ENCODE results near the gene SHF.

SHF gene

GRCh38 chr15:45157974-45158373 lies 29.8 kb downstream of the SHF start:
- Histone ChIP-seq H4K20me1 (ENCODE audit: control insufficient read depth, insufficient read depth, low read depth, low read length) (no peaks in the 10 kb centered on the region), H3K9me2 (replicated peaks; ENCODE audit: control insufficient read depth, low read length) (no peaks in the 10 kb centered on the region), H3K4me2 (ENCODE audit: low read length) (no peak overlapping the region), H3K27ac (ENCODE audit: low read depth, low read length) (no peak overlapping the region), H3F3A (ENCODE audit: control insufficient read depth, insufficient read depth) (no peaks in the 10 kb centered on the region), H3K79me2 (ENCODE audit: control insufficient read depth, low read length) (no peaks in the 10 kb centered on the region; the same call in 1 of the 2 replicates), H3K4me3 (ENCODE audit: low read length) (no peak overlapping the region), H3K9me3 (ENCODE audit: control insufficient read depth, insufficient read depth, low read length) (no peaks in the 10 kb centered on the region), H3K36me3 (ENCODE audit: control insufficient read depth, low read length) (no peaks in the 10 kb centered on the region), H3K27me3 (ENCODE audit: control insufficient read depth, low read length) (no peaks in the 10 kb centered on the region), H3K4me1 (ENCODE audit: control insufficient read depth, low read length) (no peaks in the 10 kb centered on the region)
- TF ChIP-seq EZH2phosphoT487 (IDR thresholded peaks at IDR 0.05; ENCODE audit: borderline replicate concordance, low read length) (no peak), CTCF (IDR thresholded peaks at IDR 0.05; ENCODE audit: low read depth, low read length, poor library complexity, severe bottlenecking) (no peak)

DNA sequence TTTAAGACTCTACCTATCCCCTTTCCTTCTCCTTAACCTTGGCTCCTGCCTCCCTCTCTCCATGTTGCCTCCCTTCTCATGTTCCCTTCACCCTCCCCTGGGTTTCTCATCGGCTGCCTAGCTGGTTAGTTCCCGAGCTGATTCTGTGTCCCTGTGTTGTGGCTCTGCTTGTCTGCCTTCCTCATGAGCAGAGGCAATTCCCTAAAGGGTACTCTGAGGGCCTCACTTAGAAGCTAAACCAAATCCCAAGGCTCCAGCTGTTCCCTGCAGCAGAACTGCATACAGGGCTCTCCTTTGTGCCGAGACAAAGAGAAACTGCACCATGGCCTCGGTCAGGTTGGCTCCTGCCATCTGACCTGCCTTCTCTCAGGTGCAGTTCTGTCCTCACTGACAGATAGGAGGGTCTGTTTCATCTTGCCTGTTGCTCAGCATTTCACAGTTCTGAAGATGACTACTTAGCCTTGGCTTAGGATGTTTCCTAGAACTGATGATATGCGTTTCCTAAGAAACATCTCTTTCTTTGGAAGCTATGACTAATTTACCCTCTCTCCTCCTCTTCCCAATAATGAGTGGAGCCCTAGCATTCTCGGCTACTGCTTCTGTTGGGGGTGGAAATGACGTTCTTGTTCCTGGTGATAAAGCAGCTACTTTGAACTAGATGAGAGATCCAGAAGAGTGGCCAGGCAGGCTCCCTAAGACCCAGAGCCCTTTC lies 30.9 kb downstream of the SHF start:
- Histone ChIP-seq H3K36me3 (ENCODE audit: control insufficient read depth, low read length) (no peaks in the 10 kb centered on the region), H4K20me1 (ENCODE audit: control insufficient read depth, insufficient read depth, low read depth, low read length) (no peaks in the 10 kb centered on the region), H3K79me2 (ENCODE audit: control insufficient read depth, low read length) (no peaks in the 10 kb centered on the region), H3K27ac (ENCODE audit: low read depth, low read length) (no peak overlapping the region), H3K4me3 (ENCODE audit: low read length) (no peak overlapping the region), H3F3A (ENCODE audit: control insufficient read depth, insufficient read depth) (no peaks in the 10 kb centered on the region), H3K4me2 (ENCODE audit: low read length) (no peak overlapping the region), H3K9me2 (replicated peaks; ENCODE audit: control insufficient read depth, low read length) (no peaks in the 10 kb centered on the region), H3K4me1 (ENCODE audit: control insufficient read depth, low read length) (no peaks in the 10 kb centered on the region), H3K9me3 (ENCODE audit: control insufficient read depth, insufficient read depth, low read length) (no peaks in the 10 kb centered on the region), H3K27me3 (ENCODE audit: control insufficient read depth, low read length) (no peaks in the 10 kb centered on the region)
- TF ChIP-seq CTCF (IDR thresholded peaks at IDR 0.05; ENCODE audit: low read depth, low read length, poor library complexity, severe bottlenecking) (no peak), EZH2phosphoT487 (IDR thresholded peaks at IDR 0.05; ENCODE audit: borderline replicate concordance, low read length) (no peak)

DNA sequence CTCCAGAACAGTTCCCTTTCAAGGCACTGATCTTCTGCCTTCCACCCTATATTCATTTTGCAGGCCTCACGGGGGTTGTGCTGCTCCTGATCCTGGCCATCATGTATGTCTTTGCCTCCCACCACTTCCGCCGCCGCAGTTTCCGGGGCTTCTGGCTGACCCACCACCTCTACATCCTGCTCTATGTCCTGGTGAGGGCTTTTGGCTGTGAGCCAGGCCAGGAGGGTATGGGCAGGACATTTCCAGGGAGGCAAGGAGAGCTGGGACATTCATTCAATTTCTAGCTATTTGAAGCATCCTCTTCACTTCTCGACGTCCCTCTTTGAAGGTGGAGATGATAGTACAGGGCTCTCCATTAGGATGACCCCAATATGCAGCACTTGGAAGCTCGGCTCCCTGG lies 32.0 kb downstream of the SHF start:
- Histone ChIP-seq H3F3A (ENCODE audit: control insufficient read depth, insufficient read depth) (no peaks in the 10 kb centered on the region), H3K4me1 (ENCODE audit: control insufficient read depth, low read length) (no peaks in the 10 kb centered on the region), H4K20me1 (ENCODE audit: control insufficient read depth, insufficient read depth, low read depth, low read length) (no peaks in the 10 kb centered on the region), H3K4me3 (ENCODE audit: low read length) (no peak overlapping the region), H3K27me3 (ENCODE audit: control insufficient read depth, low read length) (no peaks in the 10 kb centered on the region), H3K79me2 (ENCODE audit: control insufficient read depth, low read length) (no peaks in the 10 kb centered on the region), H3K36me3 (ENCODE audit: control insufficient read depth, low read length) (no peaks in the 10 kb centered on the region), H3K9me3 (ENCODE audit: control insufficient read depth, insufficient read depth, low read length) (no peaks in the 10 kb centered on the region), H3K9me2 (replicated peaks; ENCODE audit: control insufficient read depth, low read length) (no peaks in the 10 kb centered on the region), H3K27ac (ENCODE audit: low read depth, low read length) (no peak overlapping the region), H3K4me2 (ENCODE audit: low read length) (no peak overlapping the region)
- TF ChIP-seq CTCF (IDR thresholded peaks at IDR 0.05; ENCODE audit: low read depth, low read length, poor library complexity, severe bottlenecking) (no peak), EZH2phosphoT487 (IDR thresholded peaks at IDR 0.05; ENCODE audit: borderline replicate concordance, low read length) (no peak)
